ENCODE measurements around the gene HVCN1.

Gene HVCN1

DNA sequence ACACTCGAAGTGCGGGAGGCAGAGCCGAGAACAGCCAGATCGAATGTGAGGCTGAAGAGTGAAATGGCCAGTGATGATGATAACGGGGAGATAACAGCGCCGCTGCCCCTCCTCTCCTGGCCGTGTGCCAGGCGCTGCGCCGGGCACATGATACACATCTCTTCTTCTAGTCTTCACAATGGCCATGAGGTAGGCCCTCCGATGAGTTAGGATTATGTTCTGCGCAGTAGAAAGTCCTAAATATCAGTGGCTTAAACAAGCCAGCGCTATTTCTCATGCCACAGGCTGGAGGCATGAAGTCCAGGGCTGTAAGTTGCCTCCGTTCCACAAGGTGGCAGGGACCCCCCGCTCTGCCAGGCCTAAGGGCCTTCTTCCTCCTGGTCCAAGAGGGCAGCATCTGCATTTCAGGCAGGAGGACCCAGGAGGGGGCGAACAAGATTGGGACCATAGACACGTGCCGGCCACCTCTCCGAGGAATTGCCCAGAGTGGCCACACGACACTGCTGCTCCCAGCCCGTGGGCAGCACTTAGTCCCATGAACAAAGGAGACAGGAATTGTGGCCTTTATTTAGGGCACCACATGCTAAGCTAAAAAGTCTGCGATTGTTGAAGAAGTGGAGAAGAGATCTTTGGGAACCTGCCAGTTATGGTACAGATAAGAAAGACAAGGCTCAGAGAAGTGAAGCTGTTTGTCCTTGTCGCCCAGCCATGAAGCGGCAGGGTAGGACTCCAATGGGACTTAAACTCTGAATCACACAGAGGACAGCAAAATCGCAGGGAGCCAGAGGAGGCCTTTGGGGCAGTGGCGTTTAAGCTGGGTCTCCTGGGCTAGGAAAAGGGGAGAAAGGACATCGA lies 10.9 kb upstream of the HVCN1 start:
- H3K79me2 ChIP-seq (ENCODE audit: control insufficient read depth, insufficient read depth, low read length, unreplicated experiment): no peaks in the 10 kb centered on the region

DNA sequence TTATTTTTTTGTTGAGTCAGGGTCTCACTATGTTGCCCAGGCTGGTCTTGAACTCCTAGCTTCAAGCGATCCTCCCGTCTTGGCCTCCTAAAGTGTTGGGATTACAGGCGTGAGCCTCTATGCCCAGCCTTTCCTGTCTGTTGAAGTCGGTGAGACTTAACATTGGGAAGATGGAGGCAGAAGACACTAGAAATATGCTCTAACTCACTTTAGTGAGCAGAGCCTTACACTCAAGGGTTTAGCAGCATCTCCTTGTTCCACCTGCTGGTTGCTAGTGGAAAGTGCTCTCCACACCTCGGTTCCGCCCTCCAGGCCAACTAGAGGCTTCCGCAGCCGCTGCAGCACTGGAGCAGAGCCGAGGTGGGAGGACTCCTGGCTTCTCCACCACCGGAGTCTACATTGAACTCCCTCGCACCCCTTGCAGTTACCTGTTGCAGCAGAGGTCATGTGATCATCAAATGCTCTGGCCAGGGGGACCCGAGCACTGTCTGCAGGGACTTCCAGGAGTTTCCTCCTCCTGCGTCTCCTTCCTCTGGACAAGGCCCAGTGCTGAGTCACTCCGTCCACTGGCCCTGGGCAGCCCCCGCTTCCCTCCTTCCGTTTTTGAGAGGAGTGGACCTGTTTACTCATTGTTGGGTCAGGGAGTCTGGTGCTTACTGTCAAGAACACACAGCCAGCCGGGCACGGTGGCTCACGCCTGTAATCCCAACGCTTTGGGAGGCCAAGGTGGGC lies 9.4 kb upstream of the HVCN1 start:
- Histone ChIP-seq H3K4me3 (ENCODE audit: low read depth, low read length) (peak overlapping the region; percentile 41; the same call in 1 of the 2 replicates), H3K79me2 (ENCODE audit: control insufficient read depth, insufficient read depth, low read length, unreplicated experiment) (no peaks in the 10 kb centered on the region), H3K27ac (ENCODE audit: low read depth, low read length) (peak overlapping the region; percentile 16; the same call in 1 of the 2 replicates), H3K36me3 (ENCODE audit: insufficient read depth, low read length) (no peaks in the 10 kb centered on the region), H2AFZ (ENCODE audit: low read length, unreplicated experiment) (peak overlapping the region; percentile 28), H3K4me1 (ENCODE audit: control insufficient read depth, insufficient read depth, low read length, unreplicated experiment) (no peaks in the 10 kb centered on the region), H3K27me3 (ENCODE audit: insufficient read depth, low read length) (no peaks in the 10 kb centered on the region)

More for the DNA sequence above, 10.9 kb upstream of the HVCN1 start:
- Histone ChIP-seq H3K4me1 (ENCODE audit: control insufficient read depth, insufficient read depth, low read length, unreplicated experiment) (no peaks in the 10 kb centered on the region), H3K27ac (ENCODE audit: low read depth, low read length) (no peak overlapping the region), H2AFZ (ENCODE audit: low read length, unreplicated experiment) (no peak overlapping the region), H3K4me3 (ENCODE audit: low read depth, low read length) (no peak overlapping the region), H3K27me3 (ENCODE audit: insufficient read depth, low read length) (no peaks in the 10 kb centered on the region), H3K36me3 (ENCODE audit: insufficient read depth, low read length) (no peaks in the 10 kb centered on the region)

DNA sequence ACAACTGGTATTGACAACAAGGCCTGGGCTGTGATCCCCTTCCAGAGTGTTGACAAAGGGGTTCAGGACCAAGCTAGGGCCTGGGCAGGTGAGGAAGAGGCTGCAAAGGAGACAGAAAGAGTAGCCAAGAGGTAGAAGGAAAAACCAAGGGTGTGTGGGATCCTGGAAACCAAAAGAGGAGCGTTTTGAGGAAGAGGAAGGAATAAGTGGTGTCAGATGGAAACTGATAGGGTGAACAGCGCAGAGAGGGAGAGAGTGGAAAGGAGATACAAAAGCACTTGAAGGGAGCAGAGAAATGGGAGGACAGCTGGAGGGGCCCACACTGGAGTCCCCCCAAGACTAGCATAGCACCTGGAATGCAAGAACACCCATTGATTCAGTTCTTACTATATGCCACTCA lies 8.3 kb upstream of the HVCN1 start:
- H3K27me3 ChIP-seq (ENCODE audit: insufficient read depth, low read length): no peaks in the 10 kb centered on the region
- no peak overlapping the region for H3K27ac ChIP-seq (ENCODE audit: low read depth, low read length)
- H3K36me3 ChIP-seq (ENCODE audit: insufficient read depth, low read length): no peaks in the 10 kb centered on the region
- H3K4me1 ChIP-seq (ENCODE audit: control insufficient read depth, insufficient read depth, low read length, unreplicated experiment): no peaks in the 10 kb centered on the region
- H3K4me3 ChIP-seq (ENCODE audit: low read depth, low read length): no peak overlapping the region
- H3K79me2 ChIP-seq (ENCODE audit: control insufficient read depth, insufficient read depth, low read length, unreplicated experiment): no peaks in the 10 kb centered on the region
- no peak overlapping the region for H2AFZ ChIP-seq (ENCODE audit: low read length, unreplicated experiment)

DNA sequence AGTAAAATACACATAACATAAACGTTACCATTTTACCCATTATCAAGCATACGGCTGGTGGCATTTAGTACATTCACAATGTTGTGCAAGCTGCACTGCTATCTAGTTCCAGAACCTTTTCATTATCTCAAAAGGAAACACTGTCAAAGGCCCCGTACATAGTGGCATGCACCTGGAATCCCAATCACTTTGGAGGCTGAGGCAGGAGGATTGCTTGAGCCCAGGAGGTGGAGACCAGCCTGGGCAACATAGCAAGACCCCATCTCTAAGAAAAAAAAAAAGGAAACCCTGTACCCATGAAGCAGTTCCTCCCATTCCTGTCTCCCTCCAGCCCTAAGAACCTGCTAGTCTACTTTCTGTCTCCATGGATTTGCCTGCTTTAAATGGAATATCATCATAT lies 7.4 kb upstream of the HVCN1 start:
- H3K4me3 ChIP-seq (ENCODE audit: low read depth, low read length): no peak overlapping the region
- no peak overlapping the region for H2AFZ ChIP-seq (ENCODE audit: low read length, unreplicated experiment)
- H3K27ac ChIP-seq (ENCODE audit: low read depth, low read length): no peak overlapping the region
- H3K27me3 ChIP-seq (ENCODE audit: insufficient read depth, low read length): no peaks in the 10 kb centered on the region
- no peaks in the 10 kb centered on the region for H3K36me3 ChIP-seq (ENCODE audit: insufficient read depth, low read length)
- no peaks in the 10 kb centered on the region for H3K4me1 ChIP-seq (ENCODE audit: control insufficient read depth, insufficient read depth, low read length, unreplicated experiment)
- H3K79me2 ChIP-seq (ENCODE audit: control insufficient read depth, insufficient read depth, low read length, unreplicated experiment): no peaks in the 10 kb centered on the region

DNA sequence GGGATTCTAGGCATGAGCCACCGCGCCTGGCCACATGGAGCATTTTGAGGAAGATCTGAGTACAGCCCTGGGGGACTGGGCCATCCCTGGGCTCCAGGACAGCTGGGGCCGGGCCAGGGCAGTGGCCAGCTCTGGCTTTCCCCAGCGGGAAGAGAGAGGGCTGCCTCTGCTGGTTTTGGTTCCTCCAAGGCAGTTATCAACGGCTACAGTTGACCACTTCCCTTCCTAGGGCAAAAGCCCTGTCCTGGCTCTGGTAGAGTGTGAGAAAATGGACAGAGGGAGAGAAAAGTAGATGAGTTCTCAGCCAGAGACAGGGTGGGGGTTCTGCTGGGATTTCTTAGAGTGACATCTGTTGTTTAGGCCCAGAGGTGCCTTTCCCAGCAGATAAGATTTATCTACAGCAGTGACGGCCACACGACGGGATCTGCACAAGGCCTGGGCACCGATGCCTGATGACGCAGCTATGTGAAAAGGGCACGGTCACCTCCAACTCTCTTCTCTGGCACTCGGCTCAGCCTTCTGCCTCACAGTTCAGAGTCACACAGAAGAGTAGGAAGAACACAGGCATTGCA lies 5.5 kb upstream of the HVCN1 start:
- no peak overlapping the region for H2AFZ ChIP-seq (ENCODE audit: low read length, unreplicated experiment)
- H3K27ac ChIP-seq (ENCODE audit: low read depth, low read length): no peak overlapping the region
- H3K4me1 ChIP-seq (ENCODE audit: control insufficient read depth, insufficient read depth, low read length, unreplicated experiment): no peaks in the 10 kb centered on the region
- H3K36me3 ChIP-seq (ENCODE audit: insufficient read depth, low read length): no peaks in the 10 kb centered on the region
- no peaks in the 10 kb centered on the region for H3K79me2 ChIP-seq (ENCODE audit: control insufficient read depth, insufficient read depth, low read length, unreplicated experiment)
- no peak overlapping the region for H3K4me3 ChIP-seq (ENCODE audit: low read depth, low read length)
- H3K27me3 ChIP-seq (ENCODE audit: insufficient read depth, low read length): peaks cover 2% of the 10 kb centered on the region; the same call in 1 of the 2 replicates

DNA sequence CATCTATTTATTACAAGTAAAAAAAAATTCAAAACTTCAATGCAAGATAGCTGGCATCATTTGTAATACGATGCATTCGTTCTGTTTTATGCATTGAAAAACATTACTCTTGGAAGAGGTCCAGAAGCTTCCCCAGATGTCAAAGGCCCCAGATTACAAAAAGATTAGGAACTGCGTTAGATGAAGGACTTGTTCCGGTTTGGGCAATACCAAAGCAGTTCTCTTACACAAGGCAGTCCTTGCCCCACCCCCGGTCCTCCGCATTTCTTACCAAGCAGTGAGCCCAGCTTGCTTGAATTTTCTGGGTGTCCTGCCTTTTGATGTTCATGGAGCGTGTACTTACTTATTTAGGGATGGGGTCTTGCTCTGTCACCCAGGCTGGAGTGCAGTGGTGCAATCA lies 4.8 kb upstream of the HVCN1 start:
- H3K27ac ChIP-seq (ENCODE audit: low read depth, low read length): no peak overlapping the region
- no peak overlapping the region for H3K4me3 ChIP-seq (ENCODE audit: low read depth, low read length)

DNA sequence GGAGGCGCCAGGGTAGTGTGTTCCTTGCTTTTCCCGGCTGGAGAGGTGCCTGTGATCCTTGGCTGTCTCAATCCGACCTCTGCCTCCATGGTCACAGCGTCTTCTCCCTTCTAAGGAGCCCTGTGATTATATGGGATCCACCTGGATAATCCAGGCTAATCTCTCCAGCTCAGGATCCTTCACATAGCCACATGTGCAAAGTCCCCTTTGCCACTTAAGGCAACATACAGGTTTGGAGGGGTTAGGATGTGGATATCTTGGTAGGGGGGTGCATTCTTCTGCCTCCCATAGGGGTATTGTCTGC lies 1.2 kb upstream of the HVCN1 start:
- Histone ChIP-seq H3K36me3 (ENCODE audit: insufficient read depth, low read length) (no peaks in the 10 kb centered on the region), H3K4me1 (ENCODE audit: control insufficient read depth, insufficient read depth, low read length, unreplicated experiment) (peaks cover 5% of the 10 kb centered on the region), H3K27me3 (ENCODE audit: insufficient read depth, low read length) (peaks cover 29% of the 10 kb centered on the region), H2AFZ (ENCODE audit: low read length, unreplicated experiment) (no peak overlapping the region), H3K79me2 (ENCODE audit: control insufficient read depth, insufficient read depth, low read length, unreplicated experiment) (no peaks in the 10 kb centered on the region), H3K27ac (ENCODE audit: low read depth, low read length) (no peak overlapping the region), H3K4me3 (ENCODE audit: low read depth, low read length) (no peak overlapping the region)

More for the DNA sequence above, 4.8 kb upstream of the HVCN1 start:
- Histone ChIP-seq H3K79me2 (ENCODE audit: control insufficient read depth, insufficient read depth, low read length, unreplicated experiment) (no peaks in the 10 kb centered on the region), H3K4me1 (ENCODE audit: control insufficient read depth, insufficient read depth, low read length, unreplicated experiment) (peaks cover 1% of the 10 kb centered on the region), H3K36me3 (ENCODE audit: insufficient read depth, low read length) (no peaks in the 10 kb centered on the region), H2AFZ (ENCODE audit: low read length, unreplicated experiment) (no peak overlapping the region), H3K27me3 (ENCODE audit: insufficient read depth, low read length) (peaks cover 5% of the 10 kb centered on the region; the same call in 1 of the 2 replicates)

DNA sequence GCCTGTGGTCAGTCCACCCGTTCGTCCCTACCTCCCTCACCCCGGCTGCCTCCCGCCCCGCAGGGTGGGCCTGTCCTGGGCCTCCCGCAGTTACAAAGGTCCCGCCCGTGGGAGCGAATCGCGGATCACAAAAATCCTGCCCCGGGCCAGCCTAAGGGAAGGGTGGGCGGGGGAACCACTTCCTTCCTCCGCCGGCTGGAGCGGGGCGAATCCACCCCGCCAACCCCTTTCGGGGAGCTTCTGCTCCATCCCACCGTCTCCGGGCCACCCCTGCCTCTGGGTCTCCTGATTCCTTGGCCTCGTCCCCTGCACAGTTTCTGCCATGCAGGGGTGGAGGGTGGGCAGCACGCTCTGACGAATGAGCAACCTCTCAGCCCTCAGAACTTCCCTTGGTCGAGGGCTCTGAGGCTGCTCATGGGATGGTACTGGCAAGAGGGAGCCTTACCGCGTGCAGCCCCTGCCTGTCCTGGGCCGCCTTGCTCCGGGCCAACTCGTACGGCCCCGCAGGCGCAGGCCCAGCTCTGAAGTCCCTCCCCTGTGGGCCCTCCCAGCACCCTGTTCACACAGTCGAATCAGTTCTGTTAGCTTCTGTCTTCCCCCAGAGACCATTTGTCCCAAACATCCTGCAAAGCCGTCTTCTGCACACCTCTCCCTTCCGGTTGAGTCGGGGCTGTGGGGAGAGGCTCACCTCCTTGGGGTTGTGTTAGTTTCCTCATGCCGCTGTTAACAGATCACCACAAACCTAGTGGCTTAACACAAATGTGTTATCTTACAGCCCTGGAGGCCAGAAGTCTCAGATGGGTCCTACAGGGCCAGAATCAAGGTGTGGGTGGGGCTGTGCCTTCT lies 589 bp upstream of the HVCN1 start:
- H3K4me1 ChIP-seq (ENCODE audit: control insufficient read depth, insufficient read depth, low read length, unreplicated experiment): peaks cover 5% of the 10 kb centered on the region
- H3K4me3 ChIP-seq (ENCODE audit: low read depth, low read length): peak overlapping the region; percentile 65
- H2AFZ ChIP-seq (ENCODE audit: low read length, unreplicated experiment): peak overlapping the region; percentile 44
- peaks cover 29% of the 10 kb centered on the region for H3K27me3 ChIP-seq (ENCODE audit: insufficient read depth, low read length)
- H3K36me3 ChIP-seq (ENCODE audit: insufficient read depth, low read length): no peaks in the 10 kb centered on the region
- no peak overlapping the region for H3K27ac ChIP-seq (ENCODE audit: low read depth, low read length)
- no peaks in the 10 kb centered on the region for H3K79me2 ChIP-seq (ENCODE audit: control insufficient read depth, insufficient read depth, low read length, unreplicated experiment)

DNA sequence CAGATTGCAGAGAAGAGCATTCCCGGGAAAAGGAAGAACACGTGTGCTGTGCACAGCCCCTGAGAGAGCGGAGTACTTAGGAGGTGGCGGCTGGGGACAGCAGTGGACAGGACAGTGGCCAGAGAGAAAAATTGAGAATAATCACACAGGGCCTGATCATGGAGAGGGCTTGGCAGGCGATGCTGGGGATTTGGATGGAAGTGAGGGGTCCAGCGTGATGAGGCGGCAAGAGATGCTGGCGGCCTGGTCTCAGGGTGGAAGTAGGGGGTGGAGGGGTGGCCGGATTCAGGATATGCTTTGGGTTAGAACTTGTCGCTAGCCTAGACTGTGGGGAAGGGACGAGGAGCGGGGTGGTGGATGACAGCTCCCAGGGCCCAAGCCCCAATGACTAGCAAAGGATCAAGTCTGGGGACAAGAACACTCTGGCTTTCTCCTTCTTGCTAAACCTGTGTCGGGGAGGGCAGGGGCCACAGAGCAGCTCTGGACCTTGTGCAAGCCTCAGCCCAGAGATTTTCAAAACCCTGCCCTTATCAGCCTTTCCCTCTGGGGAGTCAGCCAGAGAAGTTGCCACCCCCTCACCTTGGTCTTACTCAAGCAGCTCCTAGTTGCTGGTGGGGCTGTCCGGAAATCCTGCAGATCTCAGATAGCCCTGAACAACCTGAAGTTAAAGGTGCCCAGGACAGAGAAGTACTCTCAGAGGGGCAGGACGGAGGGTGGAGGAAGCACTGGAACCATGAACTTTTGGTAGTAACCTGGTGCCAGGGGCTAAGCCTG lies 1.3 kb downstream of the HVCN1 start:
- H3K4me3 ChIP-seq (ENCODE audit: low read depth, low read length): no peak overlapping the region

More for the DNA sequence above, 1.3 kb downstream of the HVCN1 start:
- Histone ChIP-seq H3K79me2 (ENCODE audit: control insufficient read depth, insufficient read depth, low read length, unreplicated experiment) (no peaks in the 10 kb centered on the region), H3K27ac (ENCODE audit: low read depth, low read length) (no peak overlapping the region), H3K36me3 (ENCODE audit: insufficient read depth, low read length) (no peaks in the 10 kb centered on the region), H3K27me3 (ENCODE audit: insufficient read depth, low read length) (peaks cover 29% of the 10 kb centered on the region), H2AFZ (ENCODE audit: low read length, unreplicated experiment) (no peak overlapping the region), H3K4me1 (ENCODE audit: control insufficient read depth, insufficient read depth, low read length, unreplicated experiment) (peaks cover 5% of the 10 kb centered on the region)

All from ACC112 (cell line).